Breast epithelium (tissue), 3 donors: Measurements from ENCODE around the gene TRPM5.

Experiments used
- POLR2A ChIP-seq: fragments of 450-650 bp; IDR thresholded peaks from one replicate; pipeline ENCODE4 v1.6.1; 2016; ENCODE audit warnings: antibody characterized with exemption, mild to moderate bottlenecking, moderate library complexity
- POLR2AphosphoS5 ChIP-seq, 3 donors: sonication (generic); formaldehyde crosslinking; IDR thresholded peaks; one replicate each; pipeline ENCODE4 v1.6.1; 2017; ENCODE audit warnings: antibody characterized with exemption in 3 of 3

DNA sequence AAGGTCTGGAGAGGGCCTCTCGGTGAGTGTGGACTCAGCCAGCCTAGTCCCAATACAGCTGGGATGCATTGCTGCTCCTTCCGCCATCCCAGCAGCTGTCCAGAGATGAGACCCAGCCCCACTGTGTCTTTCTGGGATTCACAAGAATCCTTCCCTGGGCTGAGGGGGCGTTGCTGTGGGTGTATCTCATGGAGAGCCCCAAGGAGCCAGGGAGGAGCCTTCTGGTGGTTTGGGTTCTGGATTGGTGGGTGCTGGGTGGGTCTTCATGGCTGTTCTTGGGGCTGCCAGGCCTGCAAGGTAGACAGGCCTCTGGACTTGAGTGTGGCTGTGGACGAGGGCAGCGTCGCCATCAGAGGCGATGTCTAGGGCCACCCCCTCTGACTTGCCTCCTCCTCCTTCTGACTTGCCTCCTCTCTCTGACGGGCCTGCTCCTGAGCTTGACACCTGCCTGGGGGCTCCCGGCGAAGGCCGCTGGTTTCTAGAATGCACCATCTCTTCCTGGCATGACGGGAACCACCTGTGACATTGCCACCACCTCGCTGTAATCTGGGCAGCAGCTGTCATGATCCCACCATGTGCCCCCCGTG is 17.7 kb upstream of the TRPM5 start:
- TF ChIP-seq POLR2AphosphoS5 (IDR thresholded peaks at IDR 0.05) (no peak), POLR2A (no peak)
